HCT116 (cell line): ENCODE measurements around the gene LCK. TPM values are rescaled to one million over a fixed set of nuclear protein-coding genes. Genes with fewer than 3 reads are reported as not detected.
"Not testable (repeated sequence)": the region's sequence is repeated elsewhere in the genome, so short reads cannot be mapped to it uniquely, and the experiment has no call there.

Source experiments
- ATAC-seq: fragments of 200-7000 bp; cut with Tn5 transposase; 2 replicates; pipeline ENCODE4 v1.9.1; 2020; ENCODE audit warnings: mild to moderate bottlenecking, moderate library complexity
- BruUV-seq: library from RNA; stranded (reverse); fragments of 400-500 nt; replicated peaks from 2 replicates; lab custom pipeline; 2021; lab: Mats Ljungman, UMichigan
- CTCF ChIA-PET: fragments of 300-600 bp; sonication (Branson Sonifier 250); formaldehyde crosslinking; loops from one replicate; lab custom pipeline; 2021; ENCODE audit warnings: antibody characterized with exemption; lab: Charles Lee
- POLR2A ChIA-PET: fragments of 300-600, 350-600 bp; sonication (Branson Sonifier 250); formaldehyde crosslinking; loops from one replicate; lab custom pipeline; 2021; ENCODE audit warnings: antibody characterized with exemption; lab: Charles Lee
- RAD21 ChIA-PET, 2 experiments: fragments of 300-600 bp; sonication (Branson Sonifier 250); formaldehyde crosslinking; loops; one replicate each; lab custom pipeline; 2023; ENCODE audit warnings: low total read pairs in 2 of 2; ENCODE audit not compliant: uncharacterized antibody in 2 of 2, unreplicated experiment in 2 of 2, low non-redundant PET in 1 of 2; lab: Charles Lee
- DNase-seq: peaks from one replicate; pipeline ENCODE4 v3.0.0-alpha.2; 2010; ENCODE audit warnings: low read depth, low spot score
- H2AFZ ChIP-seq: fragments of 200-600 bp; shearing (Covaris generic), sonication (generic); 2 replicates; pipeline ENCODE4 v1.6.1; 2017; ENCODE audit warnings: low read depth, mixed run types, mixed read lengths, antibody characterized with exemption, low read length; ENCODE audit not compliant: poor library complexity, severe bottlenecking
- H3K27ac ChIP-seq: 2 replicates; pipeline ENCODE4 v1.5.1; 2012; ENCODE audit warnings: low read depth, low read length
- H3K27me3 ChIP-seq: fragments of 200-600 bp; sonication (generic); 2 replicates; pipeline ENCODE4 v1.6.1; 2016; ENCODE audit warnings: mixed run types, low read length, mixed read lengths; ENCODE audit not compliant: insufficient read depth
- H3K36me3 ChIP-seq, 2 experiments: fragments of 200-500 bp in 1 of 2; fragments of 200-600 bp in 1 of 2; sonication (Bioruptor generic) in 1 of 2; sonication (generic) in 1 of 2; 2 replicates each; pipeline versions ENCODE4 v1.5.1 to v1.6.1; 2014 to 2016; ENCODE audit warnings: low read length in 2 of 2, inconsistent platforms in 1 of 2, mixed read lengths in 1 of 2, mixed run types in 1 of 2; ENCODE audit not compliant: insufficient read depth in 2 of 2, control insufficient read depth in 1 of 2
- H3K4me1 ChIP-seq, 2 experiments: fragments of 200-600 bp in 1 of 2; sonication (generic) in 1 of 2; 2 replicates each; pipeline versions ENCODE4 v1.5.1 to v1.6.1; 2012 to 2017; ENCODE audit warnings: low read length in 2 of 2, inconsistent platforms in 1 of 2, mild to moderate bottlenecking in 1 of 2, mixed read lengths in 1 of 2, mixed run types in 1 of 2, moderate library complexity in 1 of 2; ENCODE audit not compliant: insufficient read depth in 2 of 2, control insufficient read depth in 1 of 2
- H3K4me2 ChIP-seq: fragments of 200-600 bp; sonication (generic); 2 replicates; pipeline ENCODE4 v1.6.1; 2017; ENCODE audit warnings: mixed run types, low read length, mixed read lengths
- H3K4me3 ChIP-seq, 2 experiments: fragments of 200-600 bp in 1 of 2; sonication (generic) in 1 of 2; replicated peaks in 1 of 2; 2 replicates each; pipeline ENCODE4 v1.5.1; 2011 to 2016; ENCODE audit warnings: low read length in 2 of 2, control low read depth in 1 of 2, low read depth in 1 of 2, mild to moderate bottlenecking in 1 of 2, mixed read lengths in 1 of 2, mixed run types in 1 of 2
- H3K79me2 ChIP-seq: fragments of 200-600 bp; sonication (generic); 2 replicates; pipeline ENCODE4 v1.6.1; 2017; ENCODE audit warnings: mild to moderate bottlenecking, mixed run types, low read length, moderate library complexity, mixed read lengths; ENCODE audit not compliant: insufficient read depth
- H3K9ac ChIP-seq: fragments of 200-600 bp; sonication (generic); 2 replicates; pipeline ENCODE4 v1.6.1; 2016; ENCODE audit warnings: low read length, mixed read lengths
- H3K9me2 ChIP-seq: fragments of 200-600 bp; sonication (generic), shearing (Covaris generic); 2 replicates; pipeline ENCODE4 v1.6.1; 2017; ENCODE audit warnings: mixed run types, mild to moderate bottlenecking, moderate library complexity; ENCODE audit not compliant: insufficient read depth
- H3K9me3 ChIP-seq, 2 experiments: fragments of 200-500 bp in 1 of 2; fragments of 200-600 bp in 1 of 2; sonication (Bioruptor generic) in 1 of 2; sonication (generic) in 1 of 2; 2 replicates each; pipeline ENCODE4 v1.6.1; 2014 to 2017; ENCODE audit warnings: low read length in 2 of 2, mixed read lengths in 2 of 2, inconsistent platforms in 1 of 2, low read depth in 1 of 2, mild to moderate bottlenecking in 1 of 2, mixed run types in 1 of 2, moderate library complexity in 1 of 2; ENCODE audit not compliant: control insufficient read depth in 1 of 2, insufficient read depth in 1 of 2
- H4K20me1 ChIP-seq: fragments of 200-600 bp; sonication (generic), shearing (Covaris generic); 2 replicates; pipeline ENCODE4 v1.6.1; 2017; ENCODE audit warnings: mixed run types, mild to moderate bottlenecking, moderate library complexity; ENCODE audit not compliant: insufficient read depth
- CEBPB ChIP-seq: IDR thresholded peaks from 2 replicates; pipeline ENCODE4 v1.6.1; 2012; ENCODE audit warnings: low read depth
- EZH2 ChIP-seq: fragments of 200-600 bp; sonication (generic); IDR thresholded peaks from 2 replicates; pipeline ENCODE4 v1.6.1; 2017; ENCODE audit warnings: antibody characterized with exemption, mixed run types
- EZH2phosphoT487 ChIP-seq: fragments of 200-600 bp; IDR thresholded peaks from 2 replicates; pipeline ENCODE4 v1.6.1; 2018; ENCODE audit warnings: antibody characterized with exemption, borderline replicate concordance
- JUND ChIP-seq: IDR thresholded peaks from 2 replicates; pipeline ENCODE4 v1.6.1; 2012
- POLR2A ChIP-seq: IDR thresholded peaks from 2 replicates; pipeline ENCODE4 v1.7.0; 2011; ENCODE audit warnings: borderline replicate concordance; ENCODE audit not compliant: insufficient read depth, insufficient read length; ENCODE audit errors: extremely low read depth
- SIN3A ChIP-seq: IDR thresholded peaks from 2 replicates; pipeline ENCODE4 v1.6.1; 2012; ENCODE audit warnings: low read depth
- YY1 ChIP-seq: IDR thresholded peaks from 2 replicates; pipeline ENCODE4 v1.6.1; 2011; ENCODE audit warnings: low read length, low read depth, moderate library complexity, mild to moderate bottlenecking; ENCODE audit not compliant: insufficient replicate concordance; ENCODE audit errors: extremely low read depth
- ZNF274 ChIP-seq: fragments of 200-500 bp; sonication (Bioruptor generic); IDR thresholded peaks from 2 replicates; pipeline ENCODE4 v1.6.1; 2014; ENCODE audit warnings: mild to moderate bottlenecking, low read depth, low read length, inconsistent platforms
- intact Hi-C: fragments of 100-400 bp; cut with micrococcal nuclease; formaldehyde crosslinking; loops from 2 replicates; pipeline ENCODE4 v1.10.0; 2022
- total RNA-seq: library from RNA; stranded (reverse); gene quantifications from one replicate; pipeline ENCODE4 v1.2.1, GENCODE V29; 2021; ENCODE audit not compliant: unreplicated experiment
- TF ChIP-seq, protein P1 (sequence below): IDR thresholded peaks from 2 replicates; pipeline ENCODE4 v1.6.1; 2012; ENCODE audit warnings: low read depth
- TF ChIP-seq, protein P2 (sequence below): IDR thresholded peaks from 2 replicates; pipeline ENCODE4 v1.6.1; 2012

LCK gene
- total RNA-seq, 1 experiment from 2014 or later = 0.79 TPM

DNA sequence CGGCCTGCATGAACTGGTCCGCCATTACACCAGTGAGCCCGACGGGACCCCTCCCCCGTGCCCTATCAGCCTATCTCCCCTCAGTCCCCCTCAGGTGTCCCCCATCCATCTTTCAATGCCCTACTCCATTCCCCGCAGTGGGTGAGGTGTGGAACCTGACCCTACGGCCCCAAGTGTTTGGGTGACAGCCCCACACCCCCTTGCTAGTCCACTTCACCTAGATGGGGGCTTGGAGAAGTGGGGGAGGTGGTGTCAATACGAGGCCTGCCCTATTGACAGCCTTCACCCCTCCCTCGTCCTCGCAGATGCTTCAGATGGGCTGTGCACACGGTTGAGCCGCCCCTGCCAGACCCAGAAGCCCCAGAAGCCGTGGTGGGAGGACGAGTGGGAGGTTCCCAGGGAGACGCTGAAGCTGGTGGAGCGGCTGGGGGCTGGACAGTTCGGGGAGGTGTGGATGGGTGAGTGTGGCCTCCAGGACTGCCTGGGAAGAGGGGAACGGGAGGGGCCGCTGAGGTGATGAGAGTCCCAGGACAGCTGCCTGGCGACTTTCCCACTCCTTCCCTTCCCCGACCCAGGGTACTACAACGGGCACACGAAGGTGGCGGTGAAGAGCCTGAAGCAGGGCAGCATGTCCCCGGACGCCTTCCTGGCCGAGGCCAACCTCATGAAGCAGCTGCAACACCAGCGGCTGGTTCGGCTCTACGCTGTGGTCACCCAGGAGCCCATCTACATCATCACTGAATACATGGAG lies 25.1 kb downstream of the LCK start:
- POLR2A ChIA-PET = no interaction called here

DNA sequence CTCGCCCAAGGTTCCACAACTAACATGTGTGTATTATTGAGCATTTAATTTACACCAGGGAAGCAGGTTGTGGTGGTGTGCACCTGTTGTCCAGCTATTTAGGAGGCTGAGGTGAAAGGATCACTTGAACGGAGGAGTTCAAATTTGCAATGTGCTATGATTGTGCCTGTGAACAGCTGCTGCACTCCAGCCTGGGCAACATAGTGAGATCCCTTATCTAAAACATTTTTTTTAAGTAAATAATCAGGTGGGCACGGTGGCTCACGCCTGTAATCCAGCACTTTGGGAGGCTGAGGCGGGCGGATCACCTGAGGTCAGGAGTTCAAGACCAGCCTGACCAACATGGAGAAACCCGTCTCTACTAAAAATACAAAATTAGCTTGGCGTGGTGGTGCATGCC lies 33.7 kb downstream of the LCK start:
- ATAC-seq, H3K9ac ChIP-seq, H3K9me3 ChIP-seq, H3K27me3 ChIP-seq, CTCF ChIA-PET, intact Hi-C loops, H3K36me3 ChIP-seq, H3K9me2 ChIP-seq, DNase-seq, BruUV-seq, H3K4me3 ChIP-seq, POLR2A ChIA-PET, RAD21 ChIA-PET, H3K27ac ChIP-seq, H3K4me1 ChIP-seq, H3K79me2 ChIP-seq, H4K20me1 ChIP-seq, H2AFZ ChIP-seq, H3K4me2 ChIP-seq: not testable (repeated sequence)

More for the DNA sequence above, 25.1 kb downstream of the LCK start:
- Histone ChIP-seq H3K27ac (no peak overlapping the region), H3K9me2 (no peaks in the 10 kb centered on the region), H3K36me3 (no peaks in the 10 kb centered on the region), H3K9ac (no peak overlapping the region), H4K20me1 (no peaks in the 10 kb centered on the region), H3K4me2 (no peak overlapping the region), H3K9me3 (no peaks in the 10 kb centered on the region), H3K4me1 (peaks cover 4 to 9% of the 10 kb centered on the region in 2 experiments; a peak in 2 of 4 replicates), H3K27me3 (no peaks in the 10 kb centered on the region), H2AFZ (no peak overlapping the region), H3K4me3 (no peak overlapping the region), H3K79me2 (no peaks in the 10 kb centered on the region)
- ATAC-seq (no peak), DNase-seq (no peak)
- ChIA-PET RAD21 (no interaction called here), CTCF (no interaction called here)
- no peak for TF ChIP-seq SIN3A
- TF ChIP-seq, protein P1, sequence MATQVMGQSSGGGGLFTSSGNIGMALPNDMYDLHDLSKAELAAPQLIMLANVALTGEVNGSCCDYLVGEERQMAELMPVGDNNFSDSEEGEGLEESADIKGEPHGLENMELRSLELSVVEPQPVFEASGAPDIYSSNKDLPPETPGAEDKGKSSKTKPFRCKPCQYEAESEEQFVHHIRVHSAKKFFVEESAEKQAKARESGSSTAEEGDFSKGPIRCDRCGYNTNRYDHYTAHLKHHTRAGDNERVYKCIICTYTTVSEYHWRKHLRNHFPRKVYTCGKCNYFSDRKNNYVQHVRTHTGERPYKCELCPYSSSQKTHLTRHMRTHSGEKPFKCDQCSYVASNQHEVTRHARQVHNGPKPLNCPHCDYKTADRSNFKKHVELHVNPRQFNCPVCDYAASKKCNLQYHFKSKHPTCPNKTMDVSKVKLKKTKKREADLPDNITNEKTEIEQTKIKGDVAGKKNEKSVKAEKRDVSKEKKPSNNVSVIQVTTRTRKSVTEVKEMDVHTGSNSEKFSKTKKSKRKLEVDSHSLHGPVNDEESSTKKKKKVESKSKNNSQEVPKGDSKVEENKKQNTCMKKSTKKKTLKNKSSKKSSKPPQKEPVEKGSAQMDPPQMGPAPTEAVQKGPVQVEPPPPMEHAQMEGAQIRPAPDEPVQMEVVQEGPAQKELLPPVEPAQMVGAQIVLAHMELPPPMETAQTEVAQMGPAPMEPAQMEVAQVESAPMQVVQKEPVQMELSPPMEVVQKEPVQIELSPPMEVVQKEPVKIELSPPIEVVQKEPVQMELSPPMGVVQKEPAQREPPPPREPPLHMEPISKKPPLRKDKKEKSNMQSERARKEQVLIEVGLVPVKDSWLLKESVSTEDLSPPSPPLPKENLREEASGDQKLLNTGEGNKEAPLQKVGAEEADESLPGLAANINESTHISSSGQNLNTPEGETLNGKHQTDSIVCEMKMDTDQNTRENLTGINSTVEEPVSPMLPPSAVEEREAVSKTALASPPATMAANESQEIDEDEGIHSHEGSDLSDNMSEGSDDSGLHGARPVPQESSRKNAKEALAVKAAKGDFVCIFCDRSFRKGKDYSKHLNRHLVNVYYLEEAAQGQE = no peak
- no peak for TF ChIP-seq JUND
- no peak for TF ChIP-seq CEBPB
- TF ChIP-seq, protein P2, sequence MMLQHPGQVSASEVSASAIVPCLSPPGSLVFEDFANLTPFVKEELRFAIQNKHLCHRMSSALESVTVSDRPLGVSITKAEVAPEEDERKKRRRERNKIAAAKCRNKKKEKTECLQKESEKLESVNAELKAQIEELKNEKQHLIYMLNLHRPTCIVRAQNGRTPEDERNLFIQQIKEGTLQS = no peak
- no peak for TF ChIP-seq POLR2A
- TF ChIP-seq EZH2phosphoT487 = no peak
- no peak for TF ChIP-seq ZNF274
- TF ChIP-seq YY1 = no peak
- TF ChIP-seq EZH2 = no peak
- intact Hi-C loops = no loop called here
- no TSS peak for BruUV-seq
